Upper lobe of right lung (tissue), 1 donor: ENCODE measurements around the gene RAB3GAP1. TPM values are rescaled to one million over a fixed set of nuclear protein-coding genes. Genes with fewer than 3 reads are reported as not detected.
A peak's percentile ranks its signal among the peaks of the same experiment; 100 is the strongest.

Source experiments
- ATAC-seq: fragments of 200-7000 bp; cut with Tn5 transposase; one replicate; pipeline ENCODE4 v1.9.1; 2020; ENCODE audit warnings: mild to moderate bottlenecking, moderate library complexity
- DNase-seq: peaks from one replicate; pipeline ENCODE4 v3.0.0-alpha.2; 2020
- H3K27ac ChIP-seq: fragments of 200-600 bp; one replicate; pipeline ENCODE4 v1.8.0; 2022
- H3K27me3 ChIP-seq: fragments of 200-600 bp; one replicate; pipeline ENCODE4 v1.8.0; 2022; ENCODE audit warnings: mild to moderate bottlenecking
- H3K36me3 ChIP-seq: fragments of 200-600 bp; one replicate; pipeline ENCODE4 v1.8.0; 2022
- H3K4me1 ChIP-seq: fragments of 200-600 bp; one replicate; pipeline ENCODE4 v1.8.0; 2022
- H3K4me3 ChIP-seq: fragments of 200-600 bp; one replicate; pipeline ENCODE4 v1.8.0; 2022; ENCODE audit warnings: mild to moderate bottlenecking
- H3K9me3 ChIP-seq: fragments of 200-600 bp; one replicate; pipeline ENCODE4 v1.8.0; 2022
- intact Hi-C: fragments of 100-400 bp; cut with DNase I; formaldehyde crosslinking; loops from one replicate; pipeline ENCODE4 v1.11.0; 2022
- long read RNA-seq: library from polyadenylated mRNA; unstranded; transcript quantifications from one replicate; pipeline ENCODE4 v2.0.0, GENCODE V29; 2021
- total RNA-seq: library from RNA; stranded (reverse); fragmentation: NEBNext Ultra II Directional; extraction: Animal tissue kit (Norgen Biotek cat#: 25700); gene quantifications from one replicate; pipeline ENCODE4 v1.2.1, GENCODE V29; 2021
- TF ChIP-seq, protein P1 (sequence below): fragments of 200-600 bp; IDR thresholded peaks from one replicate; pipeline ENCODE4 v1.8.0; 2022; ENCODE audit warnings: antibody characterized with exemption
- donor health status: DM: no; HTN: yes; CAD: no; lungs with severe emphysema.

RAB3GAP1 gene
- 47.8 TPM for total RNA-seq
- long read RNA-seq, full-length matches to known transcripts: 14 of 27 reads
- long read RNA-seq, partial matches to known transcripts: 3 of 27 reads
- long read RNA-seq, other reads (novel, unspliced or antisense): 10 of 27 reads

GRCh38 chr2:135052042-135052876 lies at the start of gene RAB3GAP1:
TSS of gene RAB3GAP1 (plus strand) at chr2:135052292. CDS start at chr2:135052308, 16 bp downstream.
- intact Hi-C loops: no loop called here
- H3K9me3 ChIP-seq: no peaks in the 10 kb centered on the region
- ATAC-seq: peak; percentile 96
- H3K4me1 ChIP-seq: peaks cover 31% of the 10 kb centered on the region
- TF ChIP-seq, protein P1, sequence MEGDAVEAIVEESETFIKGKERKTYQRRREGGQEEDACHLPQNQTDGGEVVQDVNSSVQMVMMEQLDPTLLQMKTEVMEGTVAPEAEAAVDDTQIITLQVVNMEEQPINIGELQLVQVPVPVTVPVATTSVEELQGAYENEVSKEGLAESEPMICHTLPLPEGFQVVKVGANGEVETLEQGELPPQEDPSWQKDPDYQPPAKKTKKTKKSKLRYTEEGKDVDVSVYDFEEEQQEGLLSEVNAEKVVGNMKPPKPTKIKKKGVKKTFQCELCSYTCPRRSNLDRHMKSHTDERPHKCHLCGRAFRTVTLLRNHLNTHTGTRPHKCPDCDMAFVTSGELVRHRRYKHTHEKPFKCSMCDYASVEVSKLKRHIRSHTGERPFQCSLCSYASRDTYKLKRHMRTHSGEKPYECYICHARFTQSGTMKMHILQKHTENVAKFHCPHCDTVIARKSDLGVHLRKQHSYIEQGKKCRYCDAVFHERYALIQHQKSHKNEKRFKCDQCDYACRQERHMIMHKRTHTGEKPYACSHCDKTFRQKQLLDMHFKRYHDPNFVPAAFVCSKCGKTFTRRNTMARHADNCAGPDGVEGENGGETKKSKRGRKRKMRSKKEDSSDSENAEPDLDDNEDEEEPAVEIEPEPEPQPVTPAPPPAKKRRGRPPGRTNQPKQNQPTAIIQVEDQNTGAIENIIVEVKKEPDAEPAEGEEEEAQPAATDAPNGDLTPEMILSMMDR: no peak
- H3K36me3 ChIP-seq: no peaks in the 10 kb centered on the region
- peak within 1 kb of the TSS; percentile 83 for H3K4me3 ChIP-seq
- peak; percentile 89 for DNase-seq
- H3K27me3 ChIP-seq: no peaks in the 10 kb centered on the region
- H3K27ac ChIP-seq: peak within 1 kb of the TSS; percentile 94

GRCh38 chr2:135002836-135003235 lies 49.3 kb upstream of the RAB3GAP1 start:
- ATAC-seq: no peak
- no peak overlapping the region for H3K4me3 ChIP-seq
- peaks cover 7% of the 10 kb centered on the region for H3K4me1 ChIP-seq
- H3K27me3 ChIP-seq: no peaks in the 10 kb centered on the region
- intact Hi-C loops: loop anchor here (10.0 kb wide), 1 partner anchor 702 kb away; no protein-coding TSS in a partner anchor
- H3K36me3 ChIP-seq: no peaks in the 10 kb centered on the region
- H3K9me3 ChIP-seq: no peaks in the 10 kb centered on the region
- DNase-seq: no peak
- TF ChIP-seq, protein P1: no peak
- no peak overlapping the region for H3K27ac ChIP-seq

GRCh38 chr2:135004005-135004746 lies 47.9 kb upstream of the RAB3GAP1 start:
- Histone ChIP-seq H3K4me3 (no peak overlapping the region), H3K36me3 (no peaks in the 10 kb centered on the region), H3K4me1 (peaks cover 7% of the 10 kb centered on the region), H3K27ac (no peak overlapping the region), H3K27me3 (peaks cover 9% of the 10 kb centered on the region), H3K9me3 (no peaks in the 10 kb centered on the region)
- TF ChIP-seq, protein P1: peak; percentile 94
- intact Hi-C loops: loop anchor here (10.0 kb wide), 1 partner anchor 701 kb away; no protein-coding TSS in a partner anchor
- ATAC-seq: peak; percentile 99
- peak; percentile 85 for DNase-seq

DNA sequence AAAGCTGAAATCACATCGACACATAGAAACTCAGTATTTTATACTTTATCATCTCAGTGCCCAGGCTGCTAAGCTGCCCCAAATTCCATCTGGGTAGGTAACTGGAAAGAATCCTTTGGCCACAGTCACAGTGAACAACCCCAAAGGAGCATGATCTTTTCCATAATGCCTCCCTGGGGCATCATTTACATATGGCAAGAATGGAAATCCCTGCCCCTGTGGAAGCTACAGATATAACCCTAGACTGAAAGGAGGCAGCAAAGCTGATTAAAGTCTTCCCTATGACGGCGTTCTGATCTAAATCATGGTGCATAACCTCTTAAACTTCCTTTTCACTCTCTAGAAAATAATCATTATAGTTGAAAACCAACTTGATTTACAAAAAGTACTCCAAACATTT lies 46.3 kb upstream of the RAB3GAP1 start:
- Histone ChIP-seq H3K36me3 (no peaks in the 10 kb centered on the region), H3K4me3 (no peak overlapping the region), H3K27me3 (peaks cover 9% of the 10 kb centered on the region), H3K4me1 (peaks cover 7% of the 10 kb centered on the region), H3K27ac (no peak overlapping the region), H3K9me3 (no peaks in the 10 kb centered on the region)
- ATAC-seq (no peak), DNase-seq (no peak)
- TF ChIP-seq, protein P1: no peak
- intact Hi-C loops: loop anchor here (10.0 kb wide), 1 partner anchor 699 kb away; no protein-coding TSS in a partner anchor

DNA sequence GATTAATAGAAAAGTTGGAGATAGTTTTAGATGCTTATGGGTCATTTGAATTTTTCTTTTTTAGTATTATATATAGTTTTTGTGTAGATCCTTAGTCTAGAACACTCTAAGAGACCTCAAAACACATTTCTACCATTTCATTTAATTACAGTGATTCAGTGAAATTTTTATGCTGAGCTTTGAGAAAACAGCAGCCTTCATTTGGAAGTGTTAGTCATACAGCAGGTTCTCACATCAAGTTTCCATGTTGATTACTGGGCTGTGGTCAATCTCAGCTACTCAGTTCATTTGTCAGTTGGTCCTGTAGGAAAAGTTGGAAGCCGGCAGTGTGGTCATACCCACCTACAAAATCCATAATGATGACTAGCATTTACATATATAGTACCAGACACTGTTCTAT lies 42.8 kb upstream of the RAB3GAP1 start:
- Histone ChIP-seq H3K4me1 (peaks cover 4% of the 10 kb centered on the region), H3K4me3 (no peak overlapping the region), H3K9me3 (no peaks in the 10 kb centered on the region), H3K27ac (no peak overlapping the region), H3K36me3 (no peaks in the 10 kb centered on the region), H3K27me3 (peaks cover 9% of the 10 kb centered on the region)
- DNase-seq (no peak), ATAC-seq (no peak)
- TF ChIP-seq, protein P1: no peak
- intact Hi-C loops: loop anchor here (10.0 kb wide), 1 partner anchor 695 kb away; no protein-coding TSS in a partner anchor
